ENCODE measurements around the gene AKNA.

DNA sequence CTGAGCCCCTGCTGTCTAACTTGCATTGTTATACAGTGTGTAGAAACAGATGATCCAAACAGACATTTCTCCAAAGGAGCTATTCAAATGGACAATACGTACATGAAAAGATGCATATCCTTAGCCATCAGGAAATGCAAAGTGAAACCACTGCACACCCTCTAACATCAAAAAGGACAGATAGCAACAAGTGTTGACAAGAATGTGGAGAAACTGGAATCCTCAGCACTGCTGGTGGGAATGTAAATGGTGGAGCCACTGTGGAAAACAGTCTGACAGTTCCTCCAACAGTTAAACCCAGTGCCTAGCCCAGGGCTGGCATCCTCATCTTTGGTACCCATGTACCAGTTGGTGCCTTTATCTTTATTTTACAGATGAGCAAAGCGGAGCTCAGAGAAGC is 49.6 kb downstream of the AKNA start:
- TF ChIP-seq TAF1 (IDR thresholded peaks at IDR 0.05; ENCODE audit: borderline replicate concordance, low read depth, low read length) = no peak
- TF ChIP-seq POLR2A (IDR thresholded peaks at IDR 0.05; ENCODE audit: low read depth, low read length) = no peak
